ENCODE data around the gene CEP57L1.

DNA sequence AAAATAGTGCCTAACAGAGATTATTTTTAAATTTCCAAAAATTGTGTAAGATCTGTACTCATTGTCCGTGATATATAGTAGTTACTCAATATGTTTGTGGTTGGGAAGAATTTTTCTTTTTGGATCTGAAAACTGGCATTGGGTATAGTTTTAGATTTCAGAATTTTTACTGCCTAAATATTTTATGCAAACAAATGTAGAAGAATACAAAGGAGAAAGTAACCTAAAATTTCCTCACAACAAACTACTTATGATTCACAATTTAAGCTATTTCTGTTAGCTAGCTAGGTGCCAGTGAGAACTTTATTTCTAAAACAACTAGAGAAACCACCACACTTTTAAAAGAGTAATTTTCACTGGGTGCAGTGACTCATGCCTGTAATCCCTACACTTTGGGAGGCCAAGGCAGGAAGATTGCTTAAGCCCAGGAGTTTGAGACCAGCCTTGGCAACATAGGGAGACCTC lies 39.5 kb upstream of the CEP57L1 start:
- TF ChIP-seq JUNB (IDR thresholded peaks at IDR 0.05) (no peak), RELA (IDR thresholded peaks at IDR 0.05; ENCODE audit: borderline replicate concordance, partially characterized antibody) (no peak), RAD51 (IDR thresholded peaks at IDR 0.05) (no peak), POLR2A (IDR thresholded peaks at IDR 0.05; ENCODE audit: low read depth, low read length) (no peak), TCF3 (IDR thresholded peaks at IDR 0.05; ENCODE audit: borderline replicate concordance, insufficient read depth, low read depth, low read length) (no peak), SUPT20H (IDR thresholded peaks at IDR 0.05; ENCODE audit: borderline replicate concordance, control insufficient read depth, low read depth, low read length) (no peak), BRCA1 (IDR thresholded peaks at IDR 0.05; ENCODE audit: low read depth, low read length) (no peak)
- TF ChIP-seq, protein P1, sequence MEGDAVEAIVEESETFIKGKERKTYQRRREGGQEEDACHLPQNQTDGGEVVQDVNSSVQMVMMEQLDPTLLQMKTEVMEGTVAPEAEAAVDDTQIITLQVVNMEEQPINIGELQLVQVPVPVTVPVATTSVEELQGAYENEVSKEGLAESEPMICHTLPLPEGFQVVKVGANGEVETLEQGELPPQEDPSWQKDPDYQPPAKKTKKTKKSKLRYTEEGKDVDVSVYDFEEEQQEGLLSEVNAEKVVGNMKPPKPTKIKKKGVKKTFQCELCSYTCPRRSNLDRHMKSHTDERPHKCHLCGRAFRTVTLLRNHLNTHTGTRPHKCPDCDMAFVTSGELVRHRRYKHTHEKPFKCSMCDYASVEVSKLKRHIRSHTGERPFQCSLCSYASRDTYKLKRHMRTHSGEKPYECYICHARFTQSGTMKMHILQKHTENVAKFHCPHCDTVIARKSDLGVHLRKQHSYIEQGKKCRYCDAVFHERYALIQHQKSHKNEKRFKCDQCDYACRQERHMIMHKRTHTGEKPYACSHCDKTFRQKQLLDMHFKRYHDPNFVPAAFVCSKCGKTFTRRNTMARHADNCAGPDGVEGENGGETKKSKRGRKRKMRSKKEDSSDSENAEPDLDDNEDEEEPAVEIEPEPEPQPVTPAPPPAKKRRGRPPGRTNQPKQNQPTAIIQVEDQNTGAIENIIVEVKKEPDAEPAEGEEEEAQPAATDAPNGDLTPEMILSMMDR (IDR thresholded peaks at IDR 0.05 in 2 of 3, conservative IDR thresholded peaks at IDR 0.05 in 1 of 3; ENCODE audit: control insufficient read depth in 2 of 3, extremely low read depth in 1 of 3, insufficient read depth in 1 of 3, low read depth in 3 of 3, low read length in 3 of 3), result no peak
